Measurements from ENCODE around the gene ACTN4. TPM values are rescaled to one million over a fixed set of nuclear protein-coding genes. Genes with fewer than 3 reads are reported as not detected.
A peak's percentile ranks its signal among the peaks of the same experiment; 100 is the strongest.

ACTN4 gene
- total RNA-seq, 1 experiment from 2014 or later = 1,233 TPM

GRCh38 chr19:38657633-38658222, 10.3 kb downstream of the ACTN4 start:
- Histone ChIP-seq H3K4me3 (peak overlapping the region; percentile 54), H3K27ac (peak overlapping the region; percentile 99), H2AFZ (no peak overlapping the region), H3K79me2 (ENCODE audit: low read depth) (peaks cover 96% of the 10 kb centered on the region), H3K9me3 (ENCODE audit: insufficient read depth, low read depth) (no peaks in the 10 kb centered on the region), H4K20me1 (ENCODE audit: insufficient read depth) (peaks cover 20% of the 10 kb centered on the region), H3K27me3 (ENCODE audit: insufficient read depth, low read depth) (no peaks in the 10 kb centered on the region), H3K4me1 (replicated peaks; ENCODE audit: insufficient read depth) (peaks cover 97% of the 10 kb centered on the region), H3K9me2 (ENCODE audit: insufficient read depth) (no peaks in the 10 kb centered on the region), H3F3A (ENCODE audit: insufficient read depth, low read depth) (peaks cover 96% of the 10 kb centered on the region), H3K36me3 (ENCODE audit: low read depth) (peaks cover 59% of the 10 kb centered on the region), H3K4me2 (peak overlapping the region; percentile 89)
- no TSS peak for BruUV-seq (replicated peaks)
- intact Hi-C loops (cut with micrococcal nuclease; ENCODE audit: unreplicated experiment) = loop anchor here (1.0 to 5.0 kb wide), 5 partner anchors 7 to 75 kb away; no protein-coding TSS in a partner anchor
- ChIA-PET POLR2A (ENCODE audit: unreplicated experiment) (interaction anchor here (0.6 to 2.2 kb wide), 6 partner anchors 9 to 318 kb away, joined by 3 to 51 read pairs (median 6); no protein-coding TSS in a partner anchor), CTCF (interaction anchor here (0.5 to 0.6 kb wide), 3 partner anchors 12 to 230 kb away, joined by 3 read pairs; no protein-coding TSS in a partner anchor)
- TF ChIP-seq CTCF (conservative IDR thresholded peaks at IDR 0.05) = no peak
- no peak for TF ChIP-seq EZH2 (IDR thresholded peaks at IDR 0.05; ENCODE audit: low read depth)
- DNase-seq = peak; percentile 89 to 100

GRCh38 chr19:38658462-38659306, 11.2 kb downstream of the ACTN4 start:
- peaks cover 30% of the 10 kb centered on the region for H4K20me1 ChIP-seq (ENCODE audit: insufficient read depth)
- peak overlapping the region; percentile 54 for H3K4me3 ChIP-seq
- peak overlapping the region; percentile 99 for H3K27ac ChIP-seq
- H2AFZ ChIP-seq = no peak overlapping the region
- H3K4me2 ChIP-seq = peak overlapping the region; percentile 89
- H3K36me3 ChIP-seq (ENCODE audit: low read depth) = peaks cover 52% of the 10 kb centered on the region
- no peaks in the 10 kb centered on the region for H3K9me2 ChIP-seq (ENCODE audit: insufficient read depth)
- H3K4me1 ChIP-seq (replicated peaks; ENCODE audit: insufficient read depth) = peaks cover 97% of the 10 kb centered on the region
- ChIA-PET CTCF (interaction anchor here (0.6 kb wide), 1 partner anchor 8 kb away, joined by 3 read pairs; no protein-coding TSS in a partner anchor), POLR2A (ENCODE audit: unreplicated experiment) (interaction anchor here (0.6 to 2.2 kb wide), 13 partner anchors 10 to 749 kb away, joined by 4 to 51 read pairs (median 8); partner anchors contain the start of genes ACTN4 and EIF3K)
- H3K9me3 ChIP-seq (ENCODE audit: insufficient read depth, low read depth) = no peaks in the 10 kb centered on the region
- H3K79me2 ChIP-seq (ENCODE audit: low read depth) = peaks cover 96% of the 10 kb centered on the region
- peaks cover 94% of the 10 kb centered on the region for H3F3A ChIP-seq (ENCODE audit: insufficient read depth, low read depth)
- peak; percentile 70 to 98 for DNase-seq
- BruUV-seq (replicated peaks) = TSS peak; percentile 40
- TF ChIP-seq CTCF (conservative IDR thresholded peaks at IDR 0.05) = no peak
- no peak for TF ChIP-seq EZH2 (IDR thresholded peaks at IDR 0.05; ENCODE audit: low read depth)
- intact Hi-C loops (cut with micrococcal nuclease; ENCODE audit: unreplicated experiment) = loop anchor here (1.0 to 5.0 kb wide), 5 partner anchors 8 to 74 kb away; no protein-coding TSS in a partner anchor
- H3K27me3 ChIP-seq (ENCODE audit: insufficient read depth, low read depth) = no peaks in the 10 kb centered on the region

GRCh38 chr19:38660724-38661123, 13.3 kb downstream of the ACTN4 start:
- Histone ChIP-seq H3K4me1 (replicated peaks; ENCODE audit: insufficient read depth) (peaks cover 97% of the 10 kb centered on the region), H3K4me3 (no peak overlapping the region), H3F3A (ENCODE audit: insufficient read depth, low read depth) (peaks cover 93% of the 10 kb centered on the region), H3K27me3 (ENCODE audit: insufficient read depth, low read depth) (no peaks in the 10 kb centered on the region), H3K27ac (peak overlapping the region; percentile 99), H3K4me2 (peak overlapping the region; percentile 89), H4K20me1 (ENCODE audit: insufficient read depth) (peaks cover 45% of the 10 kb centered on the region), H3K9me3 (ENCODE audit: insufficient read depth, low read depth) (no peaks in the 10 kb centered on the region), H2AFZ (no peak overlapping the region), H3K36me3 (ENCODE audit: low read depth) (peaks cover 35% of the 10 kb centered on the region), H3K79me2 (ENCODE audit: low read depth) (peaks cover 96% of the 10 kb centered on the region), H3K9me2 (ENCODE audit: insufficient read depth) (no peaks in the 10 kb centered on the region)
- TF ChIP-seq EZH2 (IDR thresholded peaks at IDR 0.05; ENCODE audit: low read depth) (no peak), CTCF (conservative IDR thresholded peaks at IDR 0.05) (no peak)
- CTCF ChIA-PET = interaction anchor here (0.7 kb wide), 1 partner anchor 32 kb away, joined by 15 read pairs; no protein-coding TSS in a partner anchor
- POLR2A ChIA-PET (ENCODE audit: unreplicated experiment) = no interaction called here
- no peak for DNase-seq
- intact Hi-C loops (cut with micrococcal nuclease; ENCODE audit: unreplicated experiment) = no loop called here
- no TSS peak for BruUV-seq (replicated peaks)

All from PC-9 (cell line).